ENCODE results near the gene CXCL3. TPM values are rescaled to one million over a fixed set of nuclear protein-coding genes. Genes with fewer than 3 reads are reported as not detected.

The CXCL3 gene
- total RNA-seq, 2 experiments from 2014 or later: not detected

DNA sequence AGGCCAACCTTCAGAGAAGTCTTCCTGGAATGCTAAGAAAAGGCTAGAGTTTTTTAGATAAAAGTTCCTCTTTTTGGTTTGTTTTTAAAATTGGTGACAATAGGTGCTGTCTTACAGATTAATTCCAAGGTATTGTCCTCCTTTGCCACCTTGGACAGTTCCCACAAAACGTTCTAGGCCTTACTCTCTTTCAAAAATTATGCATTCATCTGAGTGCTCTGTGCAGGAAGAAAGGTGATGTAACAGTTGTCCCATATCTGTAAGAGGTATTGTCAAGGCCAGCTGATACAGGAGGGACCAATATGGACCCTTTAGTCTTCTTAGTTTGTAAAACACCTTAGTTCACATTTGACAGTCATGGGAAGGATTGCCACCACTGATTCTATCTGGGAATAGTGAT lies 24.2 kb downstream of the CXCL3 start:
- BruUV-seq (replicated peaks): no TSS peak
- DNase-seq (ENCODE audit: low spot score): no peak
- no peak overlapping the region for H3K4me3 ChIP-seq (ENCODE audit: low read depth, low read length, poor library complexity, severe bottlenecking)
- H2AFZ ChIP-seq (ENCODE audit: low read length): no peak overlapping the region
- H3K9me3 ChIP-seq (ENCODE audit: low read length): no peaks in the 10 kb centered on the region
- H3K79me2 ChIP-seq (ENCODE audit: insufficient read depth, low read depth, low read length): no peaks in the 10 kb centered on the region
- no peaks in the 10 kb centered on the region for H3K36me3 ChIP-seq (ENCODE audit: insufficient read depth, low read length)
- H4K20me1 ChIP-seq (ENCODE audit: insufficient read depth, low read length): no peaks in the 10 kb centered on the region
- CTCF ChIA-PET (ENCODE audit: unreplicated experiment): no interaction called here
- TF ChIP-seq, protein P1, sequence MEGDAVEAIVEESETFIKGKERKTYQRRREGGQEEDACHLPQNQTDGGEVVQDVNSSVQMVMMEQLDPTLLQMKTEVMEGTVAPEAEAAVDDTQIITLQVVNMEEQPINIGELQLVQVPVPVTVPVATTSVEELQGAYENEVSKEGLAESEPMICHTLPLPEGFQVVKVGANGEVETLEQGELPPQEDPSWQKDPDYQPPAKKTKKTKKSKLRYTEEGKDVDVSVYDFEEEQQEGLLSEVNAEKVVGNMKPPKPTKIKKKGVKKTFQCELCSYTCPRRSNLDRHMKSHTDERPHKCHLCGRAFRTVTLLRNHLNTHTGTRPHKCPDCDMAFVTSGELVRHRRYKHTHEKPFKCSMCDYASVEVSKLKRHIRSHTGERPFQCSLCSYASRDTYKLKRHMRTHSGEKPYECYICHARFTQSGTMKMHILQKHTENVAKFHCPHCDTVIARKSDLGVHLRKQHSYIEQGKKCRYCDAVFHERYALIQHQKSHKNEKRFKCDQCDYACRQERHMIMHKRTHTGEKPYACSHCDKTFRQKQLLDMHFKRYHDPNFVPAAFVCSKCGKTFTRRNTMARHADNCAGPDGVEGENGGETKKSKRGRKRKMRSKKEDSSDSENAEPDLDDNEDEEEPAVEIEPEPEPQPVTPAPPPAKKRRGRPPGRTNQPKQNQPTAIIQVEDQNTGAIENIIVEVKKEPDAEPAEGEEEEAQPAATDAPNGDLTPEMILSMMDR (conservative IDR thresholded peaks at IDR 0.05; ENCODE audit: low read length): no peak
- no peak overlapping the region for H3K27ac ChIP-seq (ENCODE audit: low read depth, low read length, poor library complexity, severe bottlenecking)
- H3K4me2 ChIP-seq (ENCODE audit: low read length): no peak overlapping the region
- no peaks in the 10 kb centered on the region for H3K4me1 ChIP-seq (ENCODE audit: insufficient read depth, low read length, poor library complexity, severe bottlenecking)
- no peaks in the 10 kb centered on the region for H3K9me2 ChIP-seq (ENCODE audit: insufficient read depth, low read length)
- intact Hi-C loops (cut with micrococcal nuclease; ENCODE audit: unreplicated experiment): no loop called here
- POLR2A ChIA-PET: no interaction called here

DNA sequence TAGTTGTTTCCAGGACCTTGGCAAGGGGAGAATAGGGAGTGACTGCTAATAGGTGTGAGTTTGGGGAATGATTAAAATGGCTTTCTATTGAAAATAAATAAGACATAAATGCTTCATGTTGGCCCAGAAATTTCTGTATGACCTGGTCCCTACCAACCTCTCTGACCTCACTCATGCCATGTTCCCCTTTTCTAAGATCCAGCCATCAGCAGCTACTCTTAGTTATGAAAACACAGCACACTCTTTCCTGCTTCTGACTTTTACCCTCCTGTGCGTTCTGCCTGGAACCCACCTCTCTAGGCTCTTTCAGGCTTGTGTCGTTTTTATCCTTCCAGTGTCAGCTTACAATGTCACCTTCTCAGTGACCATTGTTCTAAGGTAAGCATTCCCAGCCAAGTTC lies 25.2 kb downstream of the CXCL3 start:
- ChIA-PET POLR2A (no interaction called here), CTCF (ENCODE audit: unreplicated experiment) (no interaction called here)
- H3K9me2 ChIP-seq (ENCODE audit: insufficient read depth, low read length): no peaks in the 10 kb centered on the region
- H3K4me2 ChIP-seq (ENCODE audit: low read length): no peak overlapping the region
- DNase-seq (ENCODE audit: low spot score): no peak
- H3K4me3 ChIP-seq (ENCODE audit: low read depth, low read length, poor library complexity, severe bottlenecking): no peak overlapping the region
- H3K27ac ChIP-seq (ENCODE audit: low read depth, low read length, poor library complexity, severe bottlenecking): no peak overlapping the region
- TF ChIP-seq, protein P1 (conservative IDR thresholded peaks at IDR 0.05; ENCODE audit: low read length): no peak
- TF ChIP-seq EZH2phosphoT487 (IDR thresholded peaks at IDR 0.05; ENCODE audit: borderline replicate concordance, low read depth, low read length): no peak
- H3K4me1 ChIP-seq (ENCODE audit: insufficient read depth, low read length, poor library complexity, severe bottlenecking): no peaks in the 10 kb centered on the region
- no TSS peak for BruUV-seq (replicated peaks)
- no peaks in the 10 kb centered on the region for H4K20me1 ChIP-seq (ENCODE audit: insufficient read depth, low read length)
- H3K9me3 ChIP-seq (ENCODE audit: low read length): no peaks in the 10 kb centered on the region
- H3K36me3 ChIP-seq (ENCODE audit: insufficient read depth, low read length): no peaks in the 10 kb centered on the region
- H3K79me2 ChIP-seq (ENCODE audit: insufficient read depth, low read depth, low read length): no peaks in the 10 kb centered on the region
- no peak overlapping the region for H2AFZ ChIP-seq (ENCODE audit: low read length)
- intact Hi-C loops (cut with micrococcal nuclease; ENCODE audit: unreplicated experiment): no loop called here

DNA sequence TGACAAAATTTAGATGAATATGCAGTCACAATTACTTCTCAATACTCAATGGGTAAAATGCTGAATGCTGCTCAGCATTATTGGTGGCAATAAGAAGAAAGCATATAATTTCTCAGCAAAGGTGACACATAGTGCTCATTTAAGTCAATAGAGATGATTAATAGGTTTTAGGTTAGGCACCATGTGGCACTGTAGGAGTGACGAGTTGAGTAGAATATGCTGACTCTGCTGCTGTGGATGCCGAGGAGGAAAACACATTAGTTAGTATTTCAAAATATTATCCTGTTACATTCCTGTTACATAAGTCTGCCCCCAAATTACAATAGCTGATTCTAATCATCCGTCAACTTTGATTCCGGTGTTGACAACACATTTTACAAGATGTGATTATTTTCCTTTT lies 26.4 kb downstream of the CXCL3 start:
- intact Hi-C loops (cut with micrococcal nuclease; ENCODE audit: unreplicated experiment): no loop called here
- H3K79me2 ChIP-seq (ENCODE audit: insufficient read depth, low read depth, low read length): no peaks in the 10 kb centered on the region

More for the DNA sequence above, 26.4 kb downstream of the CXCL3 start:
- no peaks in the 10 kb centered on the region for H3K4me1 ChIP-seq (ENCODE audit: insufficient read depth, low read length, poor library complexity, severe bottlenecking)
- H3K9me2 ChIP-seq (ENCODE audit: insufficient read depth, low read length): no peaks in the 10 kb centered on the region
- no peaks in the 10 kb centered on the region for H3K9me3 ChIP-seq (ENCODE audit: low read length)
- TF ChIP-seq EZH2phosphoT487 (IDR thresholded peaks at IDR 0.05; ENCODE audit: borderline replicate concordance, low read depth, low read length): no peak
- no peaks in the 10 kb centered on the region for H3K36me3 ChIP-seq (ENCODE audit: insufficient read depth, low read length)
- H3K4me3 ChIP-seq (ENCODE audit: low read depth, low read length, poor library complexity, severe bottlenecking): no peak overlapping the region
- H3K27ac ChIP-seq (ENCODE audit: low read depth, low read length, poor library complexity, severe bottlenecking): no peak overlapping the region
- H3K4me2 ChIP-seq (ENCODE audit: low read length): no peak overlapping the region
- CTCF ChIA-PET (ENCODE audit: unreplicated experiment): no interaction called here
- no TSS peak for BruUV-seq (replicated peaks)
- POLR2A ChIA-PET: no interaction called here
- H4K20me1 ChIP-seq (ENCODE audit: insufficient read depth, low read length): no peaks in the 10 kb centered on the region
- DNase-seq (ENCODE audit: low spot score): no peak
- H2AFZ ChIP-seq (ENCODE audit: low read length): no peak overlapping the region
